Measurements from ENCODE around the gene PSKH1.
"Not testable (repeated sequence)": the region's sequence is repeated elsewhere in the genome, so short reads cannot be mapped to it uniquely, and the experiment has no call there.

PSKH1 gene

GRCh38 chr16:67892899-67893742 is at the start of gene PSKH1:
TSS of gene PSKH1 (plus strand) at chr16:67893254. CDS start at chr16:67908750, 15,496 bp downstream.
- DNase-seq, result peak; percentile 92

DNA sequence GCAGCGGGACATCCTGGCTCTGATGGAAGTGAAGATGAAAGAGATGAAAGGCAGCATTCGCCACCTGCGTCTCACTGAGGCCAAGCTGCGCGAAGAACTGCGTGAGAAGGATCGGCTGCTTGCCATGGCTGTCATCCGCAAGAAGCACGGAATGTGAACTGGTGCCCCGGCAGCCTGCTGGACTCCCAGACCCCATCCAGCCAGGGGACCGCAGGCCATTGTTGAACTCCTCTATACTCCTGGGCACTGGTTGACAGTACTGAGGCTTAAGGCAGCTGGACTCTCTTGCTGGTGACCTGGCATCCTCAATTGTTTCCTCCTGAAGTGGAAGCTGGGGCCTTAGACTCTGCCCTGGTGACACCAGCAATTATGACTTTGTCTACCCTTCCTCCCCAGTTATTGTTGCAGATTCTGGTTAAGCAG is 49.7 kb upstream of the PSKH1 start:
- DNase-seq, result no peak

DNA sequence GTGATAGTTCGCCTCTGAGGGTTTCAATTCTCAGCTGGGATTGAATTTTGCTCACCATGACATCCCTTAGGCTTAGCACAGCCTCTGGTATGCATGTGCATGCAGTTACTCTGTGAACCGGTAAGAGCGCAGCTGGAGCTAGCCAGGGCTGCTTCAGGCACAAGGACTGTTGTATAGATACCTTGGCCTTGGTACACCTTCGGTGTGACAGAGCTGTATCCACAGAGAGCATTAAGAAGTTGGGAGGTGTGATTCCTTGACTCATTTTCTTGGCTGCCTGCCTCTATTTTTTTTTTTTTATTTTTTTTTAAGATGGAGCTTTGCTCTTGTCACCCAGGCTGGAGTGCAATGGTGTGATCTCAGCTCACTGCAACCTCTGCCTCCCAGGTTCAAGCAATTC is 48.6 kb upstream of the PSKH1 start:
- DNase-seq, result no peak

DNA sequence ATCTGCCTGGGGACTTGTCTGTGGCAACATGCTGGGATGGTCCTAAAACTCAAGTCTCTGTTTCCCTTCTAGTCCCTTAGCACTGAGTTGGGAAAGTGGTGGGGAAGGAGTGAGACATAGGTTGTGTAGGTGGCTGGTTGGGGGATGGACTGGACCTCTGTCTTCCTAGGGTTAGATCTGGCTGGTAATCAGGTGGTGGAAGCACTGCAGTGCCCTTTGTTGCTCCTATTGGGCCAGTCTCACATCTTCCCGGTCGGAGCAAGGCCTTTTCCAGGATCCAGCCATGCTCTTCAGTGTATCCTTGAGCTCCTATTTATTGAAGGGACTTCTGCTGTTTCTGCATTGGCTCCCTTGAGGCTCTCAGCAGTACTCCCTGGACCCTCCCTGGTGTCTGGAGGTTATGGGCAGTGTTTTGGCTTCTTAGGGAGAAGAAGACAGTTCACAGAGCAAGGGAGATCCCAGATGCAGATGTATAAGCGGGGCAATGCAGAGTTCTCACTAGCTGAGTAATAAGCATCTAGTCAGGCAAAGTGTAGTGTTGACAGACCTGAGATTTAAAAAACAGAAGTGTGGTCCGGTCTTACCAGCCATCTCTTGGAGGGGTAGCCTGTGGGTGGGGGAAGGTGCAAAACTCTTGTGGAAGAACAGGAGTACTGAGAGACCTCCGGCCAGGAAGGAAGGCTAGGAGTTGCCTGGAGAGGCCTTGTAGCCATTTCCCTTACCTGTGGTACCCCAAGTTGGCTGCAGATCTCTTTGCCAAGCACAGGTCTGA is 47.6 kb upstream of the PSKH1 start:
- DNase-seq, result no peak

GRCh38 chr16:67846063-67846319 is 47.1 kb upstream of the PSKH1 start:
- no peak for DNase-seq

GRCh38 chr16:67846320-67847063 is 46.6 kb upstream of the PSKH1 start, which contains the start of gene NUTF2:
TSS of gene NUTF2 (plus strand) at chr16:67846933. CDS start at chr16:67865131, 18,198 bp downstream.
- DNase-seq, result peak; percentile 96

GRCh38 chr16:67847064-67847861 is 45.8 kb upstream of the PSKH1 start, which contains the start of gene CENPT:
TSS of gene CENPT (minus strand) at chr16:67847693. CDS start at chr16:67833859, 13,834 bp downstream.
- no peak for DNase-seq

DNA sequence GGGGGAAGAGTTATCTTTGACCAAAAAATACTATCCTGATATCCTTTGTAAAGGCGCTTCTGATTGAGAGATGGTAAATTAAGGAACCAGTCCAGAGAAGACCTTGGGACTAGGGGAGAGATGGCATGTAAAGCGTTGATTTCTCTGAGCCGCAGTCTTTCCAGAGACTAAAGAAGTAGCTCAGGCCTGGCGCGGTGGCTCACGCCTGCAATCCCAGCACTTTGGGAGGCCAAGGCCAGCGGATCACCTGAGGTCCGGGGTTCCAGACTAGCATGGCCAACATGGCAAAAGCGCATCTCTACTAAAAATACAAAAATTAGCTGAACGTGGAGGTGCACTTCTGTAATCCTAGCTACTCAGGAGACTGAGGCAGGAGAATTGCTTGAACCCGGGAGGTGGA is 44.9 kb upstream of the PSKH1 start:
- no peak for DNase-seq

- DNase-seq, result no peak
These were observed 39.4 kb upstream of the PSKH1 start for GRCh38 chr16:67853670-67854069.

DNA sequence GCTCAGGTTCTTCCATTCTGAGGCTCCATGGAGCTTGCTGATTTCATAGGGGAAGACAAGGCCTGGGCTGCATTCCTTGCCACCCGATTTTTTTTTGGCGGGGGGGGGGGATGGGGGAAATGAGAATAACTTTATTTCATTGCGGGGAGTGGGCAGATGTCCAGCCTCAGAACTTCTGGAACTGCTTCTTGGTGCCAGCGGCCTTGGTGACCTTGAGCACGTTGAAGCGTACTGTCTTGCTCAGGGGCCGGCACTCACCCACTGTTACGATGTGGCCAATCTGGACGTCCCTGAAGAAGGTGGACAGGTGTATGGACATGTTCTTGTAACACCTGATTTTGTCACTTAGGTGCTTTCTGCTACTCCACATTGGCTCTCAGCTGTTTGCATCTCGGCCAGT is 37.3 kb upstream of the PSKH1 start:
- DNase-seq, result no peak

DNA sequence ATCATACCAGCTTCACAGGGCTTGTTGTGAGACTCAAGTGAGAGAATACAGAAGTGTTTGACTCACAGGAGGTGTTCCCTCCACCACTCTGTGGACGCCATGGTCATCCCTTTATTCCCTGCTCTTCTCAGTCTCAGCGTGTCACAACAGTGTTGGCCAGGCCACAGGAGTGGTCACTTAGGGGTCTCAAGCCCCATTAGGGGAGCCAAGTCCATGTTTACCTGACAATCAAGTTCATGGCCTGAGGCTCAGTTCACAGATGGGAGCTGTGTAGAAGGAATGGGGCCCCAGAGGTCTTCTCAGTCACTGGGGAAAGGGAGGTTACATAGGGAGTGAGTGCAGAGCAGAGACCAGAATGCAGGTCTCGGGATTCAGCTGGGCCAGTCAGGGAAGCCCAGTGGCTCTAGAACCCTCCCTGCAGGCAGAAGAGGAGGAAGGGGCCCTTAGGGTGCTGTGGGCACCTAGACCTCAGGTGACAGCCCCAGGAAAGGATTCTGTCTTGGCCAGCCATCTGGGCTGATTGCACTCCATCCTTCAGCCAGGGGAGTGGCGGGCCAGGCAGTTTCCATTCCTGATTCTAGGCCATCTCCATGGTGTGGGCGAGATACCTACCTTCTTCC is 36.0 kb upstream of the PSKH1 start:
- no peak for DNase-seq

- no peak for DNase-seq
These were observed 35.4 kb upstream of the PSKH1 start for GRCh38 chr16:67857547-67858233.

- no peak for DNase-seq
These were observed 34.6 kb upstream of the PSKH1 start for GRCh38 chr16:67858500-67858899.

DNA sequence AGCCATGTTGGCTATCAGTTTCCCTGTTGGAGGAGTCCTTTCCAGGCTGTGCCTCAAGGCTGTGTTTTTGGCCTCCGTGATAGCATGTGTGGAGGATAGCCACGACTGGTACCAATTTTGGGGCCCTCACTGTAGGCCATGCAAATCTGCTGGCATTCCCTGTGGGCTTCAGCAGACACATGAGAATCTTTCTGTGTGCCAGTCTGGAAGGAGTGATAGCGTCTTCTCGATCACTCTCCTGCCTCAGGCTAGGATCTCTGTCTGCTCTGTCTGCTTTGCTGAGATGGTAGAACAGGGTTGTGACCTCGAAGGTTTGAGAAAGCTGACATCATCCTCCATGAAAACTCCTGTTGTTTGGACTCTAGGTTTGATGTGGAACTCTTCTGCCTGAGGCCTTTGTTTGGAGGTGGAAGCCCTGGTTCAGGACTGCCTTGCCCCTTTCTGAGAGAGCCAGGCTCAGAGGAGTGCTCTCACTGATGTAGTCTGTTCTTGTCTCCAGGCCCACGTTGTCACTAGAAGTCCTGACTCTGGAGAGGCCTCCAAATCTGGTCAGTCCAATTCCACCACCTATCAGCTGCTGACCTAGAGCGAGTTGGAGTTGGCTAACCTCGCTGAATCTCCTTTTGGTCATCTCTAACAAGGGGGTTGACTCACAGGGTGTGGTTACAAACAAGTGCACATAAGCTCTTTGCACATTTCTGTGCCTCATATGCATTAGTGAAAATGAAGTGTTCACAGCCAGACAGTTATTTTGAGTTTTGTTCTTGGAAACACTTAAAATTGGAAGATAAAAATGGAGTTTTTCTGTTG is 32.3 kb upstream of the PSKH1 start:
- no peak for DNase-seq

GRCh38 chr16:67861877-67862276 is 31.2 kb upstream of the PSKH1 start:
- DNase-seq, result no peak

- no peak for DNase-seq
These were observed 30.2 kb upstream of the PSKH1 start for GRCh38 chr16:67862623-67863583.

DNA sequence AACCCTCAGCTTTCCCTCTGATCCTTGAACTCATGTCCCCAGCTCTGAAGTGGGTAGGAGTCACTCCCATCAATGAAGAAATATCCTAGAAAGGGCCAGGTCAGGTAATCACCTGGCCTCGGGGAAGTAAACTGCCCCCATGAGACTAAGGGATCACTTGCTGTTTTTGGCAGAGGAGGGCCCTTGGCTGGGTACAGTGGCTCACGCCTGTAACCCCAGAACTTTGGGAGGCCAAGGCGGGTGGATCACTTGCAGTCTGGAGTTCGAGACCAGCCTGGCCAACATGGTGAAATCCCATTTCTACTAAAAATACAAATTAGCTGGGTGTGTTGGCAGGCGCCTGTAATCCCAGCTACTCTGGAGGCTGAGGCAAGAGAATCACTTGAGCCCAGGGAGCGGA is 29.0 kb upstream of the PSKH1 start:
- DNase-seq, result not testable (repeated sequence)

DNA sequence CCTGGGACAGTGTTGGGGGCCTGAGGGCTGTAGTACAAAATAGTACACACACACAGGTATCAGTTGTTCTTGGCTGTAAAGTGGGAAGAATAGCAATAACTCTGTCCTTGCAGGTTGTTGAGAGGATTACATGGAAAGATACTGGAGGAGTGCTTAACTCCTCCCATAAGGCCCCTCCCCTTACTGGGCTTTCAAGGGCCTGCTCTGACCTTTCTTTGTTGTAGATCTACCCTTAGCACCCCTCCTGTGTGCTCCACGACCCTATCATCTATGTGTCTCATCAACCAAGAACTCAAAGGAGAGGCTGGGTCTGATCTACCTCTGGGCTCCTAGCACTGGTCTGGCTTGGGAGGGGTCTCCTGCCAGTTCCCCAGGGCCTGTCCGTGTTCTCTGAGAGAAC is 28.5 kb upstream of the PSKH1 start:
- DNase-seq, result no peak

- no peak for DNase-seq
These were observed 27.7 kb upstream of the PSKH1 start for GRCh38 chr16:67865318-67865717.
